ENCODE measurements around the gene HERC2. TPM values are rescaled to one million over a fixed set of nuclear protein-coding genes. Genes with fewer than 3 reads are reported as not detected.

Gene HERC2
- total and polyA plus RNA-seq, 9 donors: 33.3 to 83.3 (median 48.9) TPM

GRCh38 chr15:28105793-28106192 is 216.2 kb downstream of the HERC2 start:
- Histone ChIP-seq H3K27me3 (no peaks in the 10 kb centered on the region), H3K4me3 (no peak overlapping the region), H3K36me3 (no peaks in the 10 kb centered on the region), H3K27ac (no peak overlapping the region), H3K9me3 (no peaks in the 10 kb centered on the region), H3K4me1 (ENCODE audit: insufficient read depth) (peaks cover 6% of the 10 kb centered on the region)
- peak in 1 of 5 donors; percentile 8 for DNase-seq
- intact Hi-C loops (cut with DNase I): no loop called here
- 77 to 83% (median 77%) methylated on average over 5 of the region's 5 CpGs for whole genome bisulfite sequencing, 3 donors
- TF ChIP-seq POLR2A (IDR thresholded peaks at IDR 0.05) (no peak), EP300 (IDR thresholded peaks at IDR 0.05) (no peak), CTCF (IDR thresholded peaks at IDR 0.05) (no peak)

GRCh38 chr15:28105224-28105791 is 216.7 kb downstream of the HERC2 start:
- TF ChIP-seq EP300 (IDR thresholded peaks at IDR 0.05) (no peak), POLR2A (IDR thresholded peaks at IDR 0.05) (no peak), CTCF (IDR thresholded peaks at IDR 0.05) (no peak)
- 89 to 92% (median 91%) methylated on average over 9 of the region's 9 CpGs for WGBS, 3 donors
- Histone ChIP-seq H3K27me3 (no peaks in the 10 kb centered on the region), H3K27ac (no peak overlapping the region), H3K4me1 (ENCODE audit: insufficient read depth) (peaks cover 6% of the 10 kb centered on the region), H3K36me3 (no peaks in the 10 kb centered on the region), H3K4me3 (no peak overlapping the region), H3K9me3 (no peaks in the 10 kb centered on the region)
- intact Hi-C loops (cut with DNase I): no loop called here
- DNase-seq: peak in 2 of 5 donors; percentile 7 to 16

GRCh38 chr15:28104326-28104725 is 217.7 kb downstream of the HERC2 start:
- Histone ChIP-seq H3K4me3 (no peak overlapping the region), H3K27ac (no peak overlapping the region), H3K4me1 (ENCODE audit: insufficient read depth) (peaks cover 6% of the 10 kb centered on the region), H3K36me3 (no peaks in the 10 kb centered on the region), H3K27me3 (no peaks in the 10 kb centered on the region), H3K9me3 (no peaks in the 10 kb centered on the region)
- WGBS, 3 donors: 92 to 94% (median 92%) methylated on average over 10 of the region's 10 CpGs
- peak in 1 of 5 donors; percentile 23 for DNase-seq
- TF ChIP-seq POLR2A (IDR thresholded peaks at IDR 0.05): no peak
- TF ChIP-seq CTCF (IDR thresholded peaks at IDR 0.05): no peak
- no peak for TF ChIP-seq EP300 (IDR thresholded peaks at IDR 0.05)
- intact Hi-C loops (cut with DNase I): no loop called here

- Histone ChIP-seq H3K4me3 (no peak overlapping the region), H3K27me3 (no peaks in the 10 kb centered on the region)
- intact Hi-C loops (cut with DNase I): no loop called here
Observed at GRCh38 chr15:28103831-28104230, 218.1 kb downstream of the HERC2 start.

More at GRCh38 chr15:28103831-28104230, 218.1 kb downstream of the HERC2 start:
- Histone ChIP-seq H3K4me1 (ENCODE audit: insufficient read depth) (peaks cover 10% of the 10 kb centered on the region), H3K27ac (no peak overlapping the region), H3K36me3 (no peaks in the 10 kb centered on the region), H3K9me3 (no peaks in the 10 kb centered on the region)
- WGBS, 3 donors: 80 to 84% (median 81%) methylated on average over 10 of the region's 10 CpGs
- no peak for DNase-seq
- TF ChIP-seq POLR2A (IDR thresholded peaks at IDR 0.05) (no peak), EP300 (IDR thresholded peaks at IDR 0.05) (no peak), CTCF (IDR thresholded peaks at IDR 0.05) (no peak)

Measured in ovary (tissue), 9 donors.